HepG2 (cell line): ENCODE data around the gene MAP3K2. TPM values are rescaled to one million over a fixed set of nuclear protein-coding genes. Genes with fewer than 3 reads are reported as not detected.

Experiments used
- AFF4 ChIP-seq: sonication (generic); formaldehyde crosslinking; IDR thresholded peaks from 2 replicates; pipeline ENCODE4 v1.4.0; 2020; ENCODE audit warnings: missing genetic modification reagents
- ERF ChIP-seq: IDR thresholded peaks from 2 replicates; pipeline ENCODE4 v1.6.1; 2018; ENCODE audit warnings: missing biosample characterization, missing genetic modification reagents
- ESRRA ChIP-seq: sonication (generic); formaldehyde crosslinking; IDR thresholded peaks from 2 replicates; pipeline ENCODE4 v1.5.1; 2020; ENCODE audit warnings: mild to moderate bottlenecking, low read depth, missing genetic modification reagents
- HMGXB4 ChIP-seq, 2 experiments: sonication (generic) in 1 of 2; formaldehyde crosslinking in 1 of 2; IDR thresholded peaks; 2 replicates each; pipeline versions ENCODE4 v1.4.0 to v1.6.1; 2018 to 2020; ENCODE audit warnings: missing genetic modification reagents in 2 of 2, borderline replicate concordance in 1 of 2, low read depth in 1 of 2, mild to moderate bottlenecking in 1 of 2, missing biosample characterization in 1 of 2
- ISX ChIP-seq: sonication (generic); formaldehyde crosslinking; conservative IDR thresholded peaks from 2 replicates; pipeline ENCODE4 v1.5.0; 2020; ENCODE audit warnings: missing genetic modification reagents
- MEIS2 ChIP-seq: sonication (generic); formaldehyde crosslinking; IDR thresholded peaks from 2 replicates; pipeline ENCODE4 v1.9.0; 2021; ENCODE audit warnings: mild to moderate bottlenecking, missing genetic modification reagents
- ZFP82 ChIP-seq: sonication (generic); formaldehyde crosslinking; IDR thresholded peaks from 2 replicates; pipeline ENCODE4 v1.5.1; 2020; ENCODE audit warnings: mild to moderate bottlenecking, missing genetic modification reagents, borderline replicate concordance
- ZNF260 ChIP-seq: sonication (generic); formaldehyde crosslinking; IDR thresholded peaks from 2 replicates; pipeline ENCODE4 v1.4.0; 2020; ENCODE audit warnings: missing genetic modification reagents, low read depth, mild to moderate bottlenecking, borderline replicate concordance
- ZNF292 ChIP-seq: sonication (generic); formaldehyde crosslinking; IDR thresholded peaks from 2 replicates; pipeline ENCODE4 v1.8.1; 2022; ENCODE audit warnings: mild to moderate bottlenecking, low read depth, missing genetic modification reagents, borderline replicate concordance
- ZNF543 ChIP-seq: sonication (generic); formaldehyde crosslinking; IDR thresholded peaks from 2 replicates; pipeline ENCODE4 v1.4.0; 2020; ENCODE audit warnings: mild to moderate bottlenecking, missing genetic modification reagents
- ZNF616 ChIP-seq: sonication (generic); formaldehyde crosslinking; IDR thresholded peaks from 2 replicates; pipeline ENCODE4 v1.5.0; 2020; ENCODE audit warnings: low read depth, mild to moderate bottlenecking, missing genetic modification reagents
- polyA plus RNA-seq, 8 experiments: library from polyadenylated mRNA; depleted of rRNA in 3 of 8; stranded (reverse) in 7 of 8; unstranded in 1 of 8; fragments of >200 nt; fragmentation: Illumina TruSeq in 4 of 8; extraction: Trizol in 4 of 8; gene quantifications; 2 replicates each; pipeline versions ENCODE4 v1.2.1 to v1.2.3, GENCODE V29; 2011 to 2016; ENCODE audit warnings: low read depth in 4 of 8, missing spikeins in 1 of 8, mixed read lengths in 1 of 8; ENCODE audit not compliant: insufficient read depth in 1 of 8
- total RNA-seq, 5 experiments: library from RNA; depleted of rRNA; stranded (reverse); fragments of >200 nt; fragmentation: Illumina TruSeq; extraction: Trizol; gene quantifications; 2 replicates each; pipeline ENCODE4 v1.2.3, GENCODE V29; 2016; ENCODE audit warnings: low read depth in 1 of 5
- TF ChIP-seq, protein P1 (sequence below): sonication (generic); formaldehyde crosslinking; IDR thresholded peaks from 2 replicates; pipeline ENCODE4 v1.8.1; 2022; ENCODE audit warnings: low read depth, mild to moderate bottlenecking, missing genetic modification reagents

The MAP3K2 gene
- total and polyA plus RNA-seq, 2 of the 13 experiments (the other 11 are each of a cell fraction or from before 2014, with no cell fraction given), result 12.2 to 37.2 TPM

DNA sequence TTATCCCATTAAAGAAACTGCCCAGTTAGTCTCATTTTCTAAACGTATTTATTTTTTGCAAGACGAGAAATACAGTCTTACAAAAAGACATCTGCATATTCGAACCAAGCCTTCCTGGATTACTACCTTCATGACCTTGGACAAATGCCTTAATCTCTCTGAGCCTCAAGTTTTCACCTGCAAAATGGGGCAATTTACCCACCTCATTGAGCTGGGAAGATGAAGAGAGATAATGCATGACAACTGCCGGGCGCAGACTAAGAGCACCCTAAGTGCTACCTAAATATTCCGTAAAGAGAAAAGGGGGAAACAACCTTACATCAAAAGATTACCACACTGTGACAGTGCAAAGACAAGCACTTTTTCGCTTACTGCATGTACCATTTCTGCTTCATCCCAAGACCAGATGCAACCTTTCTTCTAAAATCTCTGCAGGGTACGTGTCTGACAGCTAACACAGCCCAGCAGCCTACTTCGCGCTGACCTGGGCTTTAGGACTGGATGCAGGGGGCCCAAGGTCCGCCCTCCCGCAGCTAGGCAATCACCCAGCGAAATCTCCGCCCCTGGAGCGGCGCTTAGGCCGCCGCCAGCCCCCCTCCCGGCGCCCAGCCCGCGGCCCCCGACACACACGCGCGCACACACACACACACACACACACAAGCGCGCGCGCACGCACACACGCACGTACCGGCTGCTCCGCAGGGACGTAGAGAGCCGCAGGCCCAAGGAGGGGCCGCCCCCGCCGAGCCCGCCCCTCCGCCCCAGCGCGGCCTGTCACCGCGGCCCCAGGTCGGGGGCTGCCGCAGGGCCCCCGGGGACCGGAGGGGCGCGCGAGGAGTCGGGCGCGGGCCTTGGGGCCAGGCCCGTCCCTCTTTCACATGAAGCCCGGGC lies 766 bp downstream of the MAP3K2 start (continued):
- TF ChIP-seq ISX (CRISPR knock-in tag), result no peak; the same call in 1 of the 2 replicates
- no peak for TF ChIP-seq ZNF543 (CRISPR knock-in tag)
- TF ChIP-seq MEIS2 (CRISPR knock-in tag), result no peak
- TF ChIP-seq ZNF260 (CRISPR knock-in tag), result no peak
- TF ChIP-seq ZNF616, result 0 out of 2 replicates have a peak, but pooled peaks have one; percentile 35
- TF ChIP-seq, protein P1, sequence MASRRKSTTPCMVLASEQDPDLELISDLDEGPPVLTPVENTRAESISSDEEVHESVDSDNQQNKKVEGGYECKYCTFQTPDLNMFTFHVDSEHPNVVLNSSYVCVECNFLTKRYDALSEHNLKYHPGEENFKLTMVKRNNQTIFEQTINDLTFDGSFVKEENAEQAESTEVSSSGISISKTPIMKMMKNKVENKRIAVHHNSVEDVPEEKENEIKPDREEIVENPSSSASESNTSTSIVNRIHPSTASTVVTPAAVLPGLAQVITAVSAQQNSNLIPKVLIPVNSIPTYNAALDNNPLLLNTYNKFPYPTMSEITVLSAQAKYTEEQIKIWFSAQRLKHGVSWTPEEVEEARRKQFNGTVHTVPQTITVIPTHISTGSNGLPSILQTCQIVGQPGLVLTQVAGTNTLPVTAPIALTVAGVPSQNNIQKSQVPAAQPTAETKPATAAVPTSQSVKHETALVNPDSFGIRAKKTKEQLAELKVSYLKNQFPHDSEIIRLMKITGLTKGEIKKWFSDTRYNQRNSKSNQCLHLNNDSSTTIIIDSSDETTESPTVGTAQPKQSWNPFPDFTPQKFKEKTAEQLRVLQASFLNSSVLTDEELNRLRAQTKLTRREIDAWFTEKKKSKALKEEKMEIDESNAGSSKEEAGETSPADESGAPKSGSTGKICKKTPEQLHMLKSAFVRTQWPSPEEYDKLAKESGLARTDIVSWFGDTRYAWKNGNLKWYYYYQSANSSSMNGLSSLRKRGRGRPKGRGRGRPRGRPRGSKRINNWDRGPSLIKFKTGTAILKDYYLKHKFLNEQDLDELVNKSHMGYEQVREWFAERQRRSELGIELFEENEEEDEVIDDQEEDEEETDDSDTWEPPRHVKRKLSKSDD (CRISPR knock-in tag), result no peak
- TF ChIP-seq ZFP82, result peak; percentile 17; the same call in 1 of the 2 replicates
- peak; percentile 96 for TF ChIP-seq ZNF292 (CRISPR knock-in tag)
- 0 out of 2 replicates have a peak, but pooled peaks have one; percentile 51 for TF ChIP-seq AFF4 (CRISPR knock-in tag)
- peak; percentile 39; the same call in 1 of the 2 replicates for TF ChIP-seq ESRRA (CRISPR knock-in tag)
- TF ChIP-seq HMGXB4 (CRISPR knock-in tag; IDR thresholded peaks at IDR 0.05; ENCODE audit: borderline replicate concordance in 1 of 2, low read depth in 1 of 2), result peak in 1 of 2 experiments; percentile 45; a peak in 2 of 4 replicates
- TF ChIP-seq ERF (CRISPR knock-in tag), result peak; percentile 15; the same call in 1 of the 2 replicates
